Vagina (tissue), 2 donors: ENCODE measurements around the gene ACSM2B. TPM values are rescaled to one million over a fixed set of nuclear protein-coding genes. Genes with fewer than 3 reads are reported as not detected.
"Not testable (repeated sequence)": the region's sequence is repeated elsewhere in the genome, so short reads cannot be mapped to it uniquely, and the experiment has no call there.

Experiments used
- DNase-seq, 2 donors: peaks; one replicate each; pipeline ENCODE4 v3.0.0-alpha.2; 2017; ENCODE audit errors: extremely low spot score in 2 of 2
- H3K27ac ChIP-seq: fragments of 200-600 bp; sonication (generic); one replicate; pipeline ENCODE4 v1.5.1; 2019
- H3K27me3 ChIP-seq: fragments of 200-600 bp; sonication (generic); one replicate; pipeline ENCODE4 v1.5.1; 2019
- H3K36me3 ChIP-seq, 2 donors: fragments of 200-600 bp; sonication (generic); one replicate each; pipeline ENCODE4 v1.5.1; 2017 to 2019
- H3K4me1 ChIP-seq: fragments of 200-600 bp; sonication (generic); one replicate; pipeline ENCODE4 v1.5.1; 2019
- H3K4me3 ChIP-seq, 2 donors: fragments of 200-600 bp; sonication (generic); 1 replicate in 1 of 2; 2 replicates in 1 of 2; pipeline ENCODE4 v1.5.1; 2016 to 2019
- H3K9me3 ChIP-seq: fragments of 200-600 bp; sonication (generic); one replicate; pipeline ENCODE4 v1.5.1; 2019
- POLR2A ChIP-seq, 2 donors: fragments of 450-650 bp; IDR thresholded peaks; one replicate each; pipeline ENCODE4 v1.6.1; 2017; ENCODE audit warnings: antibody characterized with exemption in 2 of 2, mild to moderate bottlenecking in 2 of 2, moderate library complexity in 2 of 2
- POLR2AphosphoS5 ChIP-seq, 2 donors: sonication (generic); formaldehyde crosslinking; IDR thresholded peaks; one replicate each; pipeline ENCODE4 v1.9.0; 2017; ENCODE audit warnings: antibody characterized with exemption in 2 of 2, mild to moderate bottlenecking in 2 of 2, low read depth in 1 of 2; ENCODE audit not compliant: insufficient read depth in 1 of 2
- intact Hi-C: fragments of 100-400 bp; cut with DNase I; formaldehyde crosslinking; loops from one replicate; pipeline ENCODE4 v1.15.1; 2023
- total RNA-seq: library from RNA; depleted of rRNA; stranded (reverse); fragments of >200 nt; gene quantifications from one replicate; pipeline ENCODE4 v1.2.3, GENCODE V29; 2016
- TF ChIP-seq, protein P1 (sequence below), 3 experiments: fragments of 450-650 bp in 2 of 3; fragments of 200-600 bp in 1 of 3; sonication (generic) in 1 of 3; IDR thresholded peaks; one replicate each; pipeline ENCODE4 v1.5.1; 2017 to 2019; ENCODE audit warnings: antibody characterized with exemption in 3 of 3, mild to moderate bottlenecking in 2 of 3, moderate library complexity in 2 of 3

ACSM2B gene
- total RNA-seq, 1 donor from 2014 or later: not detected

DNA sequence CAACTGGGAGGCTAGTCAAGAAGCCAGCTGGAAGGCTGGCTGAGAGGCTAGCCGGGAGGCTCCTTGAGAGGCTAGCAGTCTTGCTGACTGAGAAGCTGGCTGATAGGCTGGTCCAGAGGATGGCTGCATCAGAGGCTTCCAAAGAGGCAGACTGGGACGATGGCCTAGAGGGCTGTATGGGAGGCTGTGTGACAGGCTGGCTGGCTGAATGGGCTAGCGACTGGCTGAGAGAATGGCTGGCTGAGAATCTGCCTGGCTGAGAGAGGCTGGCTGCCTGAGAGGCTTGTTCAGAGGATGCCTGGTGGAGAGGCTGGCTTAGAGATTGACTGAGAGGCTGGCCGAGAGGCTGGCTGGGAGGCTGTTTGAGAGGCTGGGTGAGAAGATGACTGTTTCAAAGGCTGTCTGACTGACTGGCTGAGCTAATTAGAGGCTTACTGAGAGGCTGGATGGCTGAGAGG lies 34.8 kb upstream of the ACSM2B start:
- H3K27me3 ChIP-seq: no peaks in the 10 kb centered on the region
- H3K4me1 ChIP-seq: peaks cover 34% of the 10 kb centered on the region
- peak overlapping the region; percentile 74 for H3K27ac ChIP-seq
- TF ChIP-seq, protein P1, sequence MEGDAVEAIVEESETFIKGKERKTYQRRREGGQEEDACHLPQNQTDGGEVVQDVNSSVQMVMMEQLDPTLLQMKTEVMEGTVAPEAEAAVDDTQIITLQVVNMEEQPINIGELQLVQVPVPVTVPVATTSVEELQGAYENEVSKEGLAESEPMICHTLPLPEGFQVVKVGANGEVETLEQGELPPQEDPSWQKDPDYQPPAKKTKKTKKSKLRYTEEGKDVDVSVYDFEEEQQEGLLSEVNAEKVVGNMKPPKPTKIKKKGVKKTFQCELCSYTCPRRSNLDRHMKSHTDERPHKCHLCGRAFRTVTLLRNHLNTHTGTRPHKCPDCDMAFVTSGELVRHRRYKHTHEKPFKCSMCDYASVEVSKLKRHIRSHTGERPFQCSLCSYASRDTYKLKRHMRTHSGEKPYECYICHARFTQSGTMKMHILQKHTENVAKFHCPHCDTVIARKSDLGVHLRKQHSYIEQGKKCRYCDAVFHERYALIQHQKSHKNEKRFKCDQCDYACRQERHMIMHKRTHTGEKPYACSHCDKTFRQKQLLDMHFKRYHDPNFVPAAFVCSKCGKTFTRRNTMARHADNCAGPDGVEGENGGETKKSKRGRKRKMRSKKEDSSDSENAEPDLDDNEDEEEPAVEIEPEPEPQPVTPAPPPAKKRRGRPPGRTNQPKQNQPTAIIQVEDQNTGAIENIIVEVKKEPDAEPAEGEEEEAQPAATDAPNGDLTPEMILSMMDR (IDR thresholded peaks at IDR 0.05): no peak
- TF ChIP-seq POLR2A (IDR thresholded peaks at IDR 0.05): no peak
- TF ChIP-seq POLR2AphosphoS5 (IDR thresholded peaks at IDR 0.05; ENCODE audit: insufficient read depth in 1 of 2, low read depth in 1 of 2): no peak
- no peak for DNase-seq
- H3K4me3 ChIP-seq: peak overlapping the region; percentile 36 to 37
- intact Hi-C loops: no loop called here
- H3K9me3 ChIP-seq: no peaks in the 10 kb centered on the region
- H3K36me3 ChIP-seq: no peaks in the 10 kb centered on the region

DNA sequence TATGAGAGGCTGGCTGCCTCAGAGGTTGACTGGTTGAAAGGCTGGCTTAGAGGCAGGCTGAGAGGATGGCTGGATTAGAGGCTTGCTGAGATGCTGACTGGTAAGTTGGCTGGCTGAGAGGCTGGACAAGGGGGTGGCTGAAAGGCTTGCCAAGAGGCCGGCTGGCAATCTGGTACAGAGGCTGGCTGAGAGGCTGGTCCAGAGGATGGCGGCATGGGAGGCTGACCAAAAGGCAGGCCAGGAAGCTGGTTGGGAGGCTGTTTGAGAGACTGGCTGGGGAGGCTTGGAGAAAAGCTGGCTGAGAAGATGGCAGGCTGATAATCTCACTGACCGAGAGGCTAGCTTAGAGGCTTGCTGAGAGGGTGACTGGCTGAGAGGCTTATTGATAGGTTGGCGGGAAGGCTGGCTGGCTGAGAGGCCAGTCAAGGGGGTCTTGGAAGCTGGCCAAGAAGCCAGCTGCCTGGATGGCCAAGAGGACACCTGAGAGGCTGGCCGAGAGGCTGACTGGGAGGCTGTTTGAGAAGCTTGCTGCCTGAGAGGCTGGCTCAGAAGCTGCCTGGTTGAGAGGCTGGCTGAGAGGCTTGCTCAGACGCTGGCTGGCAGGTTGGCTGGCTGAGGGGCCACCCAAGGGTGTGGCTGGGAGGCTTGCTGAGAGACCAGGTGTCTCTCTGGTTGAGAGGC lies 34.2 kb upstream of the ACSM2B start:
- no peak for TF ChIP-seq POLR2A (IDR thresholded peaks at IDR 0.05)
- no peak for TF ChIP-seq POLR2AphosphoS5 (IDR thresholded peaks at IDR 0.05; ENCODE audit: insufficient read depth in 1 of 2, low read depth in 1 of 2)
- TF ChIP-seq, protein P1 (IDR thresholded peaks at IDR 0.05): no peak

DNA sequence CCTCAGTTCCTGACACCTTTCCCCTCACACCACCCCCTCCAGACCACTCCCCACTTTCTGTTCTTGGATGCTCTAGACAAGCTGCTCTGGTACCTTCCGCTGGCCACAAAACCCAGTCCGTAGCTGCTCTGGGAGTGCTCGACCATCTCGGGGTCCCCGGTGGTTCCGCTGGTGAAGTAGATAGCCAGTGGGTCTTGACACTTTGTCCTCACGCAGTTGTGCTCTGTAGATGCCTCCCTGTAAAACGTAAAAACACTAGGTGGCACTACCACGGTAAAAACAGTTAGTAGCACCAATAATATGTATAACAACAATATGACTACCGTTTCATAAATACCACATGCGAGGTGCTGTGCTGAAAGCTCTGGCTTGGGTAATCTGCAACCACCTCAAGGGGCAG lies 26.0 kb upstream of the ACSM2B start:
- H3K9me3 ChIP-seq, H3K27ac ChIP-seq, intact Hi-C loops, H3K4me3 ChIP-seq, H3K4me1 ChIP-seq, H3K36me3 ChIP-seq, H3K27me3 ChIP-seq: not testable (repeated sequence)
- peak in 1 of 2 donors; percentile 47 for DNase-seq

More for the DNA sequence above, 34.2 kb upstream of the ACSM2B start:
- Histone ChIP-seq H3K27ac (peak overlapping the region; percentile 74), H3K9me3 (no peaks in the 10 kb centered on the region), H3K27me3 (no peaks in the 10 kb centered on the region), H3K4me3 (peak overlapping the region; percentile 36 to 37), H3K4me1 (peaks cover 34% of the 10 kb centered on the region), H3K36me3 (no peaks in the 10 kb centered on the region)
- peak in 1 of 2 donors; percentile 88 for DNase-seq
- intact Hi-C loops: no loop called here

DNA sequence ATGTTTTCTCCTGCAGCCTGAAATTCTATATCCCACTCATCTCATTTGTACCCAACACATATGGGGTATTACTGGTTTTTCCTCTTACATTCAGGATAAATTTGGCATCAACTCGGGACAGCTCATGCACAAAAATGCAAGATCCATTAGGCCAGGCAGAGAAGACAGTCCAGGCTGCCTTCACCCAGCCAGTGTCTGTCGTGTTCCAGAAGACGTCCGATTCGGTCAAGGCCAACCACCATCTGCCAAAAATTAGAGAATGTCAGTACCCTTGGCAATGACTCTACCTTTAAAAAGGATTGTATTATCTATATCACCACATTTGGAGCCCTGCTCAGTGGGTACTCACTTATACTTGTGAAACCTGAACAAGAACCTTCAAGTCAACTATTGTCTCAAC lies 23.3 kb upstream of the ACSM2B start:
- DNase-seq: peak in 1 of 2 donors; percentile 10
- H3K9me3 ChIP-seq, H3K4me1 ChIP-seq, intact Hi-C loops, H3K27ac ChIP-seq, H3K4me3 ChIP-seq, H3K27me3 ChIP-seq, H3K36me3 ChIP-seq: not testable (repeated sequence)

DNA sequence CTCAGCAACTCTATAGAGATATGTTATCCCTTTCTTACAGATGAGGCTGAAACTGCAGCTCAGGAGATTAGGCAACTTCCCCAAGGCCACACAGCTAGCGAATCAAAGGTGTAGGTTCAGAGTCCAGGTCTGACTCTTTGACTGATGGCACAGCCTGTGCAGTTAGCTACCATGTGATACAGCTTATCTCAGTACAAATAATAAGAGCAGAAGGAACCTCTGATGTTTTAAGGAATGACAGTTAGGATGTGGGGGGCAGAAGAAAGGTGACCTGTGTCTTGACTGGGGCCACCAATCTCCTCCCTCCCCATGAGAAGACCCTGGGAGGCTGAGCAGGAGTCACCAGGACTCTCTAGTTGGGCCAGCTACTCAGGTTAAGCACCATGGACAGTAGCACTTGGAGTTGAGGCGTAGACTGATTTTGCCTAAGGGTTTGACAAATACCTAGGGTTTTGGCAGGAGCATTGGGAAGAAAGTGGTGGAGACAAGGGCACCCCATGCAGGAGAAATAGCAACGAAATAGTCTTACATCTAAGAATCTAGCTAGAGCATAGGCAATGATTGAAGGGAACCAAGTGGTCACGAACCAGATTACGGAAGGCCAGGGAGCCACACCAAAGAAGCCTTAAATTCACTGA lies 22.8 kb upstream of the ACSM2B start:
- H3K27ac ChIP-seq: no peak overlapping the region
- TF ChIP-seq, protein P1 (IDR thresholded peaks at IDR 0.05): no peak
- no peak for TF ChIP-seq POLR2A (IDR thresholded peaks at IDR 0.05)
- TF ChIP-seq POLR2AphosphoS5 (IDR thresholded peaks at IDR 0.05; ENCODE audit: insufficient read depth in 1 of 2, low read depth in 1 of 2): no peak
- H3K4me3 ChIP-seq: no peak overlapping the region
- H3K4me1 ChIP-seq: no peaks in the 10 kb centered on the region
- H3K9me3 ChIP-seq: no peaks in the 10 kb centered on the region
- intact Hi-C loops: no loop called here
- H3K27me3 ChIP-seq: no peaks in the 10 kb centered on the region
- no peaks in the 10 kb centered on the region for H3K36me3 ChIP-seq
- DNase-seq: peak in 1 of 2 donors; percentile 47

DNA sequence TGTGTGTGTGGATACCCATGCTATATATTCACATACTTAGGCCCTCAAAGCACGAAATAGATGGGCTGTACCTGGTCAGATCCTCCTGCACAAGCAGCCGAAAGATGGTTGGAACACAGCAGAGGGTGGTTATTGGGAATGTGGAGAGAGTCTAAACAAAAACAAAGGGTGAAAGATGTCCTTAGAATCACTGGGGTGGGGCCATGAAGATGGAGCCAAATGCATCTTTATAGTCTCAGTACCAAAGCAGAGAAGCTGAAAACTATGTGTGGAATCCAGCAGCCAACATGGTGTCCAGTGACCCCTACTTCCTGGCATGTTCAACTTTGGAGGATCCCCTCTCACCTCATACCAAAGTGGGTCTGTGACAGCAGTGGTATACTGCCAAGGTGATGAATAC lies 19.5 kb upstream of the ACSM2B start:
- intact Hi-C loops, H3K4me1 ChIP-seq, H3K27ac ChIP-seq: not testable (repeated sequence)

DNA sequence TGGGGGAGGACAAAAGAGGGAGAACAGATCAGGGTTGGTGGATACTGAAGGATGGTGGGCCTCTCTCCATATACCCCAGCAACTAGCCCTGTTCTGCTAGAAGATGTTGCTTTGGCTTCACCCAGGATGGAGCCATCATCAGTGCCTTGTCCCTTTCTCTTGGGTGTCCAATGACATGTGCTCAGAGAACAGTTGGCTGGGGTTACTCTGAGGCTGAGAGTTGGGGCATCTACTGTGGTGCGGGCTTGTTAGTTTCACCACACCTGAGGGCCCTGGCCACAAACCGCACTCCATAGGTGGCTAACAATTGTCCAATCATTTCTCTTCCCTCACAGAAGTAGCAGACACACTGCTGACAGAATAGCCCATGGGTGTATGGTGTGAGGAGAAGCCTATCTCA lies 18.9 kb upstream of the ACSM2B start:
- H3K27ac ChIP-seq, H3K27me3 ChIP-seq, H3K9me3 ChIP-seq, H3K4me1 ChIP-seq, H3K36me3 ChIP-seq, H3K4me3 ChIP-seq, intact Hi-C loops: not testable (repeated sequence)
- peak in 1 of 2 donors; percentile 40 for DNase-seq

More for the DNA sequence above, 19.5 kb upstream of the ACSM2B start:
- not testable (repeated sequence) for H3K36me3 ChIP-seq, H3K9me3 ChIP-seq, H3K27me3 ChIP-seq, H3K4me3 ChIP-seq
- peak in 1 of 2 donors; percentile 32 for DNase-seq

DNA sequence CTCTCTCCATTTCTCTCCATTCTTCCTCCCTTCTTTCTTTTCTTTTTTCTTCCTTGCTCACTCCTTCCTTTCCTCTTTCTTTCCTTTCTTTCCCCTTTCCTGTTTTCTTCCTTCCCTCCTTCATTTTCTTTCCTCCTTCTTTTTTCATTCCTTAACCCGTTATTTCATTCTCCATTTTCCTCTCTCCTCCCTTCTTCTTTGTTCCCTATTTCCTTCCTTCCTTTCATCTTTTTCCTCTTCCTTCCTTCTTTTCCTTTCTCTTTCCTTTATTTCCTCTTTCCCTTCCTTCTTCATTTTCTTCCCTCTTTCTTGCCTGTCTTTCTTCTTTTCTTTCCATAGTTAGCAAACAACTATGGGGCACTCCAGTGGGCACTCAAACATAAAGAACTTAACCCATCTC lies 16.6 kb upstream of the ACSM2B start:
- H3K27ac ChIP-seq: not testable (repeated sequence)

DNA sequence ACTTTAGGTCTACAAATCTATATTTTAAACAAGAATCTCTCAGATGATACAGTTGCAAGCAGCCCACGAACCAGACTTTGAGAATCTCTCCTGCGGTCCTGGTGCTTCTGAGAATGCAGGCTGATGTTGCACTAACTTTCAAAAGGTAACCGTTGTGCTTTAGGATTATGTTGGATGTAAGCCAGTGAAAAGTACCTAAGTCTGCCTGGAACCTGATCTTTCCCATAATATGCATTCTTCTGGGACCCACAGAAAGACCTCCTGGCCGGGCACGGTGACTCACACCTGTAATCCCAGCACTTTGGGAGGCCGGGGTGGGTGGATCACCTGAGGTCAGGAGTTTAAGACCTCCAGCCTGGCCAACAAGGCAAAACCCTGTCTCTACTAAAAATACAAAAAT lies 13.3 kb upstream of the ACSM2B start:
- H3K27me3 ChIP-seq, H3K4me1 ChIP-seq, H3K27ac ChIP-seq, intact Hi-C loops, DNase-seq, H3K4me3 ChIP-seq, H3K9me3 ChIP-seq, H3K36me3 ChIP-seq: not testable (repeated sequence)

More for the DNA sequence above, 16.6 kb upstream of the ACSM2B start:
- intact Hi-C loops, H3K4me1 ChIP-seq, H3K9me3 ChIP-seq, H3K36me3 ChIP-seq, H3K27me3 ChIP-seq, DNase-seq, H3K4me3 ChIP-seq: not testable (repeated sequence)
